H1 (cell line): ENCODE data around the gene GNB1L. TPM values are rescaled to one million over a fixed set of nuclear protein-coding genes. Genes with fewer than 3 reads are reported as not detected.

Experiments
- CTCF ChIA-PET: fragments of 300-600 bp; sonication (Branson Sonifier 250); formaldehyde crosslinking; loops from one replicate; lab custom pipeline; 2021; ENCODE audit not compliant: partially characterized antibody; lab: Charles Lee
- POLR2A ChIA-PET: fragments of 300-600 bp; sonication (Branson Sonifier 250); formaldehyde crosslinking; loops from one replicate; lab custom pipeline; 2021; ENCODE audit warnings: inconsistent platforms; ENCODE audit not compliant: partially characterized antibody; lab: Charles Lee
- DNase-seq, 2 experiments: peaks; one replicate each; pipeline versions ENCODE4 v3.0.0 to v3.0.0-alpha.2; 2010 to 2022; ENCODE audit warnings: low spot score in 2 of 2, low read depth in 1 of 2, mixed read lengths in 1 of 2
- FAIRE-seq: peaks from 2 replicates; lab custom pipeline; 2011; peaks lifted over from hg19 to GRCh38; lab: Jason Lieb, UNC
- H2AFZ ChIP-seq: 2 replicates; pipeline ENCODE4 v1.8.1; 2012; ENCODE audit warnings: low read length, inconsistent platforms
- H2AK5ac ChIP-seq: 2 replicates; pipeline ENCODE4 v1.6.1; 2013; ENCODE audit warnings: low read depth, low read length
- H2BK120ac ChIP-seq: replicated peaks from 2 replicates; pipeline ENCODE3; 2013; ENCODE audit warnings: low read depth, low read length, inconsistent platforms
- H2BK12ac ChIP-seq: 2 replicates; pipeline ENCODE4 v1.6.1; 2013; ENCODE audit warnings: low read depth, low read length
- H2BK15ac ChIP-seq: 2 replicates; pipeline ENCODE4 v1.6.1; 2013; ENCODE audit warnings: low read length
- H2BK20ac ChIP-seq: 2 replicates; pipeline ENCODE4 v1.6.1; 2013; ENCODE audit warnings: low read length
- H2BK5ac ChIP-seq: 2 replicates; pipeline ENCODE4 v1.6.1; 2013; ENCODE audit warnings: low read depth, low read length
- H3K14ac ChIP-seq: 2 replicates; pipeline ENCODE4 v1.6.1; 2013; ENCODE audit warnings: inconsistent platforms; ENCODE audit not compliant: insufficient read length
- H3K18ac ChIP-seq: 2 replicates; pipeline ENCODE4 v1.6.1; 2013; ENCODE audit warnings: low read length; ENCODE audit errors: extremely low read depth
- H3K23ac ChIP-seq: 2 replicates; pipeline ENCODE4 v1.6.1; 2013; ENCODE audit warnings: inconsistent platforms; ENCODE audit not compliant: insufficient read length
- H3K23me2 ChIP-seq: 2 replicates; pipeline ENCODE4 v1.6.1; 2013; ENCODE audit warnings: low read depth, low read length
- H3K27ac ChIP-seq: 2 replicates; pipeline ENCODE4 v1.6.1; 2011; ENCODE audit warnings: low read depth, low read length, inconsistent platforms
- H3K27me3 ChIP-seq, 4 experiments: replicated peaks in 1 of 4; 1 replicate in 1 of 4; 2 replicates in 3 of 4; pipeline versions ENCODE4 v1.6.1 to v1.8.1; 2011 to 2013; ENCODE audit warnings: low read length in 3 of 4, mild to moderate bottlenecking in 3 of 4, inconsistent platforms in 2 of 4, mixed read lengths in 2 of 4, moderate library complexity in 1 of 4; ENCODE audit not compliant: control insufficient read depth in 3 of 4, insufficient read depth in 3 of 4; ENCODE audit errors: extremely low read depth in 1 of 4
- H3K36me3 ChIP-seq, 4 experiments: 2 replicates each; pipeline versions ENCODE4 v1.6.1 to v1.8.1; 2011 to 2013; ENCODE audit warnings: mild to moderate bottlenecking in 4 of 4, low read length in 3 of 4, moderate library complexity in 2 of 4, control low read depth in 1 of 4, inconsistent platforms in 1 of 4; ENCODE audit not compliant: insufficient read depth in 4 of 4, control insufficient read depth in 2 of 4
- H3K4ac ChIP-seq: replicated peaks from 2 replicates; pipeline ENCODE3; 2013; ENCODE audit warnings: low read length, low read depth, mixed read lengths, inconsistent platforms; ENCODE audit not compliant: insufficient read length
- H3K4me1 ChIP-seq, 4 experiments: replicated peaks in 1 of 4; 1 replicate in 1 of 4; 2 replicates in 3 of 4; pipeline versions ENCODE4 v1.6.1 to v1.8.1; 2011 to 2013; ENCODE audit warnings: low read length in 3 of 4, inconsistent platforms in 2 of 4, mixed read lengths in 1 of 4; ENCODE audit not compliant: insufficient read depth in 4 of 4, control insufficient read depth in 3 of 4
- H3K4me2 ChIP-seq, 2 experiments: 2 replicates each; pipeline versions ENCODE4 v1.6.1 to v1.8.1; 2011 to 2013; ENCODE audit warnings: low read depth in 2 of 2, low read length in 2 of 2, control low read depth in 1 of 2, inconsistent platforms in 1 of 2, mild to moderate bottlenecking in 1 of 2; ENCODE audit not compliant: insufficient read depth in 1 of 2
- H3K4me3 ChIP-seq, 4 experiments: fragments of 200-600, 300-600 bp in 1 of 4; sonication (generic), shearing (Covaris generic), sonication (Bioruptor Twin) in 1 of 4; 2 replicates each; pipeline versions ENCODE4 v1.5.1 to v1.8.1; 2011 to 2016; ENCODE audit warnings: low read length in 4 of 4, low read depth in 3 of 4, control low read depth in 2 of 4, inconsistent platforms in 2 of 4, mild to moderate bottlenecking in 2 of 4, mixed read lengths in 1 of 4, moderate library complexity in 1 of 4; ENCODE audit not compliant: insufficient read depth in 2 of 4; ENCODE audit errors: extremely low read depth in 1 of 4
- H3K56ac ChIP-seq: replicated peaks from 2 replicates; pipeline ENCODE3; 2013; ENCODE audit warnings: low read depth, mild to moderate bottlenecking, mixed read lengths, low read length, inconsistent platforms; ENCODE audit not compliant: insufficient read length
- H3K79me1 ChIP-seq: 2 replicates; pipeline ENCODE4 v1.6.1; 2013; ENCODE audit warnings: low read depth, low read length, control low read depth
- H3K79me2 ChIP-seq, 2 experiments: 2 replicates each; pipeline versions ENCODE4 v1.6.1 to v1.8.1; 2012 to 2013; ENCODE audit warnings: low read length in 2 of 2, mild to moderate bottlenecking in 2 of 2, inconsistent platforms in 1 of 2; ENCODE audit not compliant: insufficient read depth in 2 of 2, control insufficient read depth in 1 of 2
- H3K9ac ChIP-seq, 4 experiments: replicated peaks in 1 of 4; 1 replicate in 1 of 4; 2 replicates in 3 of 4; pipeline versions ENCODE4 v1.6.1 to v1.8.1; 2011 to 2013; ENCODE audit warnings: low read depth in 3 of 4, low read length in 3 of 4, control low read depth in 2 of 4, mild to moderate bottlenecking in 2 of 4, moderate library complexity in 2 of 4, inconsistent platforms in 1 of 4; ENCODE audit errors: extremely low read depth in 1 of 4
- H3K9me3 ChIP-seq, 2 experiments: 2 replicates each; pipeline versions ENCODE4 v1.6.1 to v1.8.1; 2012 to 2013; ENCODE audit warnings: mild to moderate bottlenecking in 2 of 2, moderate library complexity in 2 of 2, control low read depth in 1 of 2, inconsistent platforms in 1 of 2, low read depth in 1 of 2, low read length in 1 of 2, mixed read lengths in 1 of 2; ENCODE audit not compliant: insufficient read depth in 2 of 2
- H4K20me1 ChIP-seq, 2 experiments: replicated peaks in 1 of 2; 2 replicates each; pipeline versions ENCODE3 to v1.8.1; 2011 to 2013; ENCODE audit warnings: inconsistent platforms in 2 of 2, low read length in 2 of 2, mild to moderate bottlenecking in 1 of 2; ENCODE audit not compliant: insufficient read depth in 2 of 2, control insufficient read depth in 1 of 2
- H4K5ac ChIP-seq: 2 replicates; pipeline ENCODE4 v1.6.1; 2013; ENCODE audit warnings: low read length, low read depth, mixed read lengths, inconsistent platforms; ENCODE audit not compliant: insufficient read length
- H4K8ac ChIP-seq: 2 replicates; pipeline ENCODE4 v1.8.0; 2013; ENCODE audit warnings: mild to moderate bottlenecking, moderate library complexity, low read length, inconsistent platforms; ENCODE audit not compliant: insufficient read depth; ENCODE audit errors: extremely low read depth
- H4K91ac ChIP-seq: replicated peaks from 2 replicates; pipeline ENCODE3; 2013; ENCODE audit warnings: low read length, mixed read lengths, inconsistent platforms; ENCODE audit not compliant: insufficient read length
- ASH2L ChIP-seq: fragments of 200-600, 300-600 bp; sonication (generic); IDR thresholded peaks from one replicate; pipeline ENCODE4 v1.7.1; 2017; ENCODE audit warnings: low read length
- TBP ChIP-seq: IDR thresholded peaks from 2 replicates; pipeline ENCODE4 v1.6.1; 2011; ENCODE audit warnings: low read depth, low read length, improper control_type of control experiment
- WGBS, 2 experiments: shearing (Covaris generic) in 1 of 2; methylation state at CpG; one replicate each; pipeline versions ENCODE4 v1.1.6 to v1.1.7; 2013 to 2015; ENCODE audit warnings: low lambda C conversion rate in 2 of 2, mixed read lengths in 2 of 2, inconsistent platforms in 1 of 2, low coverage in 1 of 2, missing lambda C conversion rate in 1 of 2; ENCODE audit not compliant: insufficient replicate concordance in 2 of 2, insufficient coverage in 1 of 2, insufficient read length in 1 of 2; ENCODE audit errors: extremely low coverage in 1 of 2, missing lambda C conversion rate in 1 of 2; 5-methylcytosine and 5-hydroxymethylcytosine counted together
- polyA plus RNA-seq, 7 experiments: library from polyadenylated mRNA; depleted of rRNA in 3 of 7; stranded (reverse) in 5 of 7; unstranded in 2 of 7; fragments of >200 nt in 5 of 7; fragments of 200-250 nt in 2 of 7; gene quantifications; 1 replicate in 5 of 7; 2 replicates in 1 of 7; 4 replicates in 1 of 7; pipeline versions ENCODE4 v1.2.1 to v1.2.3, GENCODE V29; 2011 to 2013; ENCODE audit warnings: missing spikeins in 2 of 7, mixed read lengths in 2 of 7
- total RNA-seq: library from RNA; stranded (reverse); fragmentation: NEBNext Ultra II Directional; extraction: Animal tissue kit (Norgen Biotek cat#: 25700); gene quantifications from 2 replicates; pipeline ENCODE4 v1.2.1, GENCODE V29; 2021

GNB1L gene
- total and polyA plus RNA-seq, 2 of the 8 experiments (the other 6 are each of a cell fraction or from before 2014, with no cell fraction given): 14.0 to 15.6 TPM

- no peaks in the 10 kb centered on the region for H3K36me3 ChIP-seq
- FAIRE-seq (no peak), DNase-seq (no peak)
- no peak overlapping the region for H3K56ac ChIP-seq
- no peak overlapping the region for H2BK5ac ChIP-seq
- ChIA-PET CTCF (interaction anchor here (0.6 to 10.1 kb wide), 15 partner anchors 9 to 223 kb away, joined by 3 to 69 read pairs (median 4); partner anchors contain the start of genes GNB1L, GP1BB and RTL10), POLR2A (interaction anchor here (0.8 to 1.1 kb wide), 4 partner anchors 15 to 157 kb away, joined by 3 to 5 read pairs (median 3); no protein-coding TSS in a partner anchor)
- no peaks in the 10 kb centered on the region; a peak in 1 of 7 replicates for H3K27me3 ChIP-seq
- no peak overlapping the region for H3K23ac ChIP-seq
- no peak overlapping the region; the same call in 1 of the 2 replicates for H2AK5ac ChIP-seq
- peak overlapping the region; percentile 35 for H4K91ac ChIP-seq
- H2BK20ac ChIP-seq: no peak overlapping the region
- H3K4me3 ChIP-seq: no peak overlapping the region
- H3K9me3 ChIP-seq: no peaks in the 10 kb centered on the region
- H3K79me2 ChIP-seq: no peaks in the 10 kb centered on the region
- H4K8ac ChIP-seq: no peak overlapping the region
- H4K20me1 ChIP-seq: no peaks in the 10 kb centered on the region
- no peak for TF ChIP-seq TBP
- TF ChIP-seq ASH2L: peak; percentile 4
- H3K18ac ChIP-seq: no peak overlapping the region; the same call in 1 of the 2 replicates
- no peak overlapping the region; the same call in 1 of the 2 replicates for H2AFZ ChIP-seq
- H3K9ac ChIP-seq: no peak overlapping the region
- no peak overlapping the region for H4K5ac ChIP-seq
- H3K14ac ChIP-seq: no peak overlapping the region
- no peak overlapping the region for H3K27ac ChIP-seq
- H3K4ac ChIP-seq: no peak overlapping the region
- H2BK15ac ChIP-seq: peak overlapping the region; percentile 81; the same call in 1 of the 2 replicates
- peaks cover 5 to 12% (median 12%) of the 10 kb centered on the region in 4 experiments for H3K4me1 ChIP-seq
- H3K4me2 ChIP-seq: peak overlapping the region in 1 of 2 experiments; percentile 6; a peak in 1 of 4 replicates
- peak overlapping the region; percentile 50; the same call in 1 of the 2 replicates for H2BK12ac ChIP-seq
- WGBS, 2 experiments: 78% methylated on average over 9 of the region's 9 CpGs; no CpG with 5 or more reads in 1 of the 2 experiments
- no peaks in the 10 kb centered on the region for H3K23me2 ChIP-seq
- H2BK120ac ChIP-seq: no peak overlapping the region
- no peaks in the 10 kb centered on the region for H3K79me1 ChIP-seq
Measured at GRCh38 chr22:19903031-19903430, 48.4 kb upstream of the GNB1L start.
